Measurements from ENCODE around the gene CISH. TPM values are rescaled to one million over a fixed set of nuclear protein-coding genes. Genes with fewer than 3 reads are reported as not detected.

CISH gene
- total RNA-seq, 1 experiment from 2014 or later, result 2.3 TPM

- Histone ChIP-seq H4K20me1 (ENCODE audit: low read length) (no peaks in the 10 kb centered on the region), H3K9me3 (ENCODE audit: low read length) (no peaks in the 10 kb centered on the region), H2AFZ (ENCODE audit: low read length) (no peak overlapping the region), H3K4me1 (ENCODE audit: insufficient read depth, low read length) (no peaks in the 10 kb centered on the region), H3K4me3 (ENCODE audit: low read length) (no peak overlapping the region), H3F3A (ENCODE audit: low read length, unreplicated experiment) (no peaks in the 10 kb centered on the region), H3K79me2 (ENCODE audit: low read length) (no peaks in the 10 kb centered on the region), H3K9ac (ENCODE audit: low read length) (no peak overlapping the region), H3K9me2 (replicated peaks; ENCODE audit: low read length) (no peaks in the 10 kb centered on the region), H3K27ac (ENCODE audit: low read length) (no peak overlapping the region), H3K4me2 (ENCODE audit: low read length) (no peak overlapping the region), H3K27me3 (ENCODE audit: low read length) (no peaks in the 10 kb centered on the region), H3K36me3 (ENCODE audit: low read depth, low read length) (no peaks in the 10 kb centered on the region)
- CTCF ChIA-PET, result interaction anchor here (0.5 kb wide), 1 partner anchor 210 kb away, joined by 3 read pairs; no protein-coding TSS in a partner anchor
- no peak for TF ChIP-seq CTCF (conservative IDR thresholded peaks at IDR 0.05; ENCODE audit: low read depth, low read length)
- TF ChIP-seq EZH2phosphoT487 (IDR thresholded peaks at IDR 0.05; ENCODE audit: borderline replicate concordance, low read length), result no peak
- no peak for TF ChIP-seq EZH2 (IDR thresholded peaks at IDR 0.05; ENCODE audit: low read length, unreplicated experiment)
- POLR2A ChIA-PET (ENCODE audit: unreplicated experiment), result no interaction called here
- DNase-seq (no peak), ATAC-seq (no peak)
- BruUV-seq (replicated peaks), result no TSS peak
- intact Hi-C loops (cut with micrococcal nuclease), result no loop called here
Measured at GRCh38 chr3:50557106-50557505, 54.5 kb downstream of the CISH start.

Other genes starting within 250 kb of the CISH start
- 0.17 and 0.44 TPM in 2 replicates for gene CACNA2D2, start 108.1 kb downstream of the CISH start, total RNA-seq (2014; rRNA removed)
- gene C3orf18, start 44.0 kb downstream of the CISH start, total RNA-seq (2014; rRNA removed), result 31.2 and 33.9 TPM in 2 replicates
- 20.3 and 22.2 TPM in 2 replicates for gene HEMK1, start 42.3 kb downstream of the CISH start, total RNA-seq (2014; rRNA removed)
- 142 and 174 TPM in 2 replicates for gene MAPKAPK3, start 5.4 kb upstream of the CISH start, total RNA-seq (2014; rRNA removed)
- under 0.01 and 0.15 TPM in 2 replicates for gene DOCK3, start 63.2 kb upstream of the CISH start, total RNA-seq (2014; rRNA removed)

All from PC-3 (cell line).